ENCODE results near the gene PLB1. TPM values are rescaled to one million over a fixed set of nuclear protein-coding genes. Genes with fewer than 3 reads are reported as not detected.

PLB1 gene
- total and polyA plus RNA-seq, 9 of the 15 experiments (the other 6 are each of a cell fraction or from before 2014, with no cell fraction given): 0.01 to 0.09 (median 0.07) TPM; not detected in 2

DNA sequence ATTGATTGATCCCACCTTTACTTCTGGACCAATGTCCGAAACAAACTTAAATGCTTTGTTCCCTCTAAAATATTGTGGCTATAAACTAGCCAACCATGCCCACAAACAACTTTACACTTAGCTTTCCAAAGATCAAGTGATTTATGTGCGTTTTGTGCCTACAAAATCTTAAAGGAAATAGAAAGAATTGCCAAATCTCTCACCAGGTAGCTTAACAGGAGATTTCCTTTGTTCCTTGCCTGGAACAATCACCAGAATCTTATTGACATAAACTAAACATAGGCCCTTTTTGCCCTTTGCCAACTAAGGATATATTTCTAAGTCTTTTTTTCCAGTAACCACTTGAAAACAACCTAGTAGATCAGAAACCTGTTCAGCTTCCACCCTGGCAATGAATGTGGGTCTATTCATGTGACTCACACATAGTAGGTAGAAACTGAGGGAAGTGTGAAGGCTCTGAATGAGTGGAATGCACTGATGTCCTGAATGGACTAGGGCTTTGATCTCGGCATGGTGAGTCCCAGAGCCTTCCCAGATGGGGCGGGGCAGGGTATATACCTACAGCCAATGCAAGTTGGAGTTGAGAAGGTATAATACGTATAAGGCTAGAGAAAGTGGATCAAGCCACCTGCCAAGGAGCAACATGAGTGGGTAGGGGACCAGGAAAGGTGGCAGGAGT is 161.2 kb downstream of the PLB1 start:
- H3K27me3 ChIP-seq (ENCODE audit: control insufficient read depth in 2 of 2, insufficient read depth in 2 of 2, low read length in 2 of 2): peaks cover 4 to 10% of the 10 kb centered on the region in 2 experiments; a peak in 2 of 5 replicates
- H3K9ac ChIP-seq (ENCODE audit: insufficient read depth in 1 of 2, low read depth in 2 of 2, low read length in 2 of 2): no peak overlapping the region
- peaks cover 0 to 5% of the 10 kb centered on the region in 2 experiments; a peak in 1 of 5 replicates for H3K4me1 ChIP-seq (replicated peaks in 1 of 2; ENCODE audit: control insufficient read depth in 2 of 2, insufficient read depth in 2 of 2, low read length in 2 of 2)
- ATAC-seq (no peak), FAIRE-seq (no peak), DNase-seq (ENCODE audit: extremely low read depth in 1 of 4, low spot score in 3 of 4) (no peak)
- CTCF ChIA-PET (ENCODE audit: low intra/inter-chr PET ratio): no interaction called here
- no TSS peak for BruUV-seq (replicated peaks)
- H3K36me3 ChIP-seq (ENCODE audit: control insufficient read depth, insufficient read depth, low read length): no peaks in the 10 kb centered on the region
- H3K4me2 ChIP-seq (ENCODE audit: insufficient read depth, low read length): no peak overlapping the region
- no peak overlapping the region for H3K4me3 ChIP-seq
- no peak overlapping the region for H3K27ac ChIP-seq (ENCODE audit: extremely low read depth, low read depth, low read length)
- in situ Hi-C loops (cut with MboI): no loop called here
- no peaks in the 10 kb centered on the region for H3K9me3 ChIP-seq (replicated peaks; ENCODE audit: control insufficient read depth, insufficient read depth, low read depth, low read length)
- no peaks in the 10 kb centered on the region for H4K20me1 ChIP-seq (replicated peaks; ENCODE audit: control insufficient read depth, insufficient read depth, low read length)
- WGBS (ENCODE audit: insufficient coverage, low coverage, missing lambda C conversion rate): 12% methylated on average over 5 of the region's 5 CpGs
- H2AFZ ChIP-seq (ENCODE audit: low read depth, low read length): no peak overlapping the region
- H3K9me1 ChIP-seq (ENCODE audit: control insufficient read depth, insufficient read depth, low read length): no peaks in the 10 kb centered on the region
- TF ChIP-seq, protein P1, sequence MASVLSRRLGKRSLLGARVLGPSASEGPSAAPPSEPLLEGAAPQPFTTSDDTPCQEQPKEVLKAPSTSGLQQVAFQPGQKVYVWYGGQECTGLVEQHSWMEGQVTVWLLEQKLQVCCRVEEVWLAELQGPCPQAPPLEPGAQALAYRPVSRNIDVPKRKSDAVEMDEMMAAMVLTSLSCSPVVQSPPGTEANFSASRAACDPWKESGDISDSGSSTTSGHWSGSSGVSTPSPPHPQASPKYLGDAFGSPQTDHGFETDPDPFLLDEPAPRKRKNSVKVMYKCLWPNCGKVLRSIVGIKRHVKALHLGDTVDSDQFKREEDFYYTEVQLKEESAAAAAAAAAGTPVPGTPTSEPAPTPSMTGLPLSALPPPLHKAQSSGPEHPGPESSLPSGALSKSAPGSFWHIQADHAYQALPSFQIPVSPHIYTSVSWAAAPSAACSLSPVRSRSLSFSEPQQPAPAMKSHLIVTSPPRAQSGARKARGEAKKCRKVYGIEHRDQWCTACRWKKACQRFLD (CRISPR knock-in tag; IDR thresholded peaks at IDR 0.05): no peak
- no peak for TF ChIP-seq FOXM1 (IDR thresholded peaks at IDR 0.05; ENCODE audit: low read depth)
- no peak for TF ChIP-seq FOXM1 (CRISPR knock-in tag; IDR thresholded peaks at IDR 0.05; ENCODE audit: low read depth)
- TF ChIP-seq RBFOX2 (IDR thresholded peaks at IDR 0.05; ENCODE audit: low read depth, low read length): no peak
- TF ChIP-seq FOS (IDR thresholded peaks at IDR 0.05; ENCODE audit: extremely low read depth, insufficient read length): no peak
- TF ChIP-seq ZNF431 (CRISPR knock-in tag; IDR thresholded peaks at IDR 0.05): no peak
- TF ChIP-seq FUS (optimal IDR thresholded peaks at IDR 0.05; ENCODE audit: low read depth, low read length): no peak
- TF ChIP-seq MAFK (IDR thresholded peaks at IDR 0.05; ENCODE audit: low read length): no peak
- no peak for TF ChIP-seq BRD4 (IDR thresholded peaks at IDR 0.05)
- TF ChIP-seq, protein P2, sequence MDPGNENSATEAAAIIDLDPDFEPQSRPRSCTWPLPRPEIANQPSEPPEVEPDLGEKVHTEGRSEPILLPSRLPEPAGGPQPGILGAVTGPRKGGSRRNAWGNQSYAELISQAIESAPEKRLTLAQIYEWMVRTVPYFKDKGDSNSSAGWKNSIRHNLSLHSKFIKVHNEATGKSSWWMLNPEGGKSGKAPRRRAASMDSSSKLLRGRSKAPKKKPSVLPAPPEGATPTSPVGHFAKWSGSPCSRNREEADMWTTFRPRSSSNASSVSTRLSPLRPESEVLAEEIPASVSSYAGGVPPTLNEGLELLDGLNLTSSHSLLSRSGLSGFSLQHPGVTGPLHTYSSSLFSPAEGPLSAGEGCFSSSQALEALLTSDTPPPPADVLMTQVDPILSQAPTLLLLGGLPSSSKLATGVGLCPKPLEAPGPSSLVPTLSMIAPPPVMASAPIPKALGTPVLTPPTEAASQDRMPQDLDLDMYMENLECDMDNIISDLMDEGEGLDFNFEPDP (CRISPR knock-in tag; IDR thresholded peaks at IDR 0.05): no peak
- TF ChIP-seq KAT8 (IDR thresholded peaks at IDR 0.05; ENCODE audit: low read depth): no peak
- TF ChIP-seq POLR2H (tag; IDR thresholded peaks at IDR 0.05; ENCODE audit: low read depth): no peak
- no peak for TF ChIP-seq ZNF507 (tag; conservative IDR thresholded peaks at IDR 0.05)
- no peak for TF ChIP-seq SMARCA5 (IDR thresholded peaks at IDR 0.05)
- TF ChIP-seq BCOR (IDR thresholded peaks at IDR 0.05): no peak
- TF ChIP-seq CBX2 (IDR thresholded peaks at IDR 0.05; ENCODE audit: insufficient read depth, low read length, poor library complexity, severe bottlenecking): no peak
- no peak for TF ChIP-seq BACH1 (tag; IDR thresholded peaks at IDR 0.05)
- no peak for TF ChIP-seq ZNF76 (CRISPR knock-in tag; IDR thresholded peaks at IDR 0.05; ENCODE audit: borderline replicate concordance)
- no peak for TF ChIP-seq NCOA4 (IDR thresholded peaks at IDR 0.05; ENCODE audit: partially characterized antibody)
- TF ChIP-seq, protein P3, sequence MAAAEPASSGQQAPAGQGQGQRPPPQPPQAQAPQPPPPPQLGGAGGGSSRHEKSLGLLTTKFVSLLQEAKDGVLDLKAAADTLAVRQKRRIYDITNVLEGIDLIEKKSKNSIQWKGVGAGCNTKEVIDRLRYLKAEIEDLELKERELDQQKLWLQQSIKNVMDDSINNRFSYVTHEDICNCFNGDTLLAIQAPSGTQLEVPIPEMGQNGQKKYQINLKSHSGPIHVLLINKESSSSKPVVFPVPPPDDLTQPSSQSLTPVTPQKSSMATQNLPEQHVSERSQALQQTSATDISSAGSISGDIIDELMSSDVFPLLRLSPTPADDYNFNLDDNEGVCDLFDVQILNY (CRISPR knock-in tag; IDR thresholded peaks at IDR 0.05): no peak
- no peak for TF ChIP-seq CXXC5 (CRISPR knock-in tag; IDR thresholded peaks at IDR 0.05)
- POLR2A ChIA-PET: no interaction called here
- H3K79me2 ChIP-seq (ENCODE audit: control insufficient read depth, insufficient read depth, low read length): no peaks in the 10 kb centered on the region
- intact Hi-C loops (cut with micrococcal nuclease): no loop called here

Data from K562 (cell line).